Occipital lobe (tissue), 2 donors: ENCODE measurements around the gene PTCD3. TPM values are rescaled to one million over a fixed set of nuclear protein-coding genes. Genes with fewer than 3 reads are reported as not detected.
A peak's percentile ranks its signal among the peaks of the same experiment; 100 is the strongest.

ENCODE experiments used
- DNase-seq: peaks from one replicate; lab custom pipeline; 2025; lab: John Stamatoyannopoulos, UW
- total RNA-seq: library from RNA; depleted of rRNA; stranded (reverse); fragments of >200 nt; gene quantifications from one replicate; pipeline ENCODE4 v1.2.3, GENCODE V29; 2014

Gene PTCD3
- 114 TPM for total RNA-seq

DNA sequence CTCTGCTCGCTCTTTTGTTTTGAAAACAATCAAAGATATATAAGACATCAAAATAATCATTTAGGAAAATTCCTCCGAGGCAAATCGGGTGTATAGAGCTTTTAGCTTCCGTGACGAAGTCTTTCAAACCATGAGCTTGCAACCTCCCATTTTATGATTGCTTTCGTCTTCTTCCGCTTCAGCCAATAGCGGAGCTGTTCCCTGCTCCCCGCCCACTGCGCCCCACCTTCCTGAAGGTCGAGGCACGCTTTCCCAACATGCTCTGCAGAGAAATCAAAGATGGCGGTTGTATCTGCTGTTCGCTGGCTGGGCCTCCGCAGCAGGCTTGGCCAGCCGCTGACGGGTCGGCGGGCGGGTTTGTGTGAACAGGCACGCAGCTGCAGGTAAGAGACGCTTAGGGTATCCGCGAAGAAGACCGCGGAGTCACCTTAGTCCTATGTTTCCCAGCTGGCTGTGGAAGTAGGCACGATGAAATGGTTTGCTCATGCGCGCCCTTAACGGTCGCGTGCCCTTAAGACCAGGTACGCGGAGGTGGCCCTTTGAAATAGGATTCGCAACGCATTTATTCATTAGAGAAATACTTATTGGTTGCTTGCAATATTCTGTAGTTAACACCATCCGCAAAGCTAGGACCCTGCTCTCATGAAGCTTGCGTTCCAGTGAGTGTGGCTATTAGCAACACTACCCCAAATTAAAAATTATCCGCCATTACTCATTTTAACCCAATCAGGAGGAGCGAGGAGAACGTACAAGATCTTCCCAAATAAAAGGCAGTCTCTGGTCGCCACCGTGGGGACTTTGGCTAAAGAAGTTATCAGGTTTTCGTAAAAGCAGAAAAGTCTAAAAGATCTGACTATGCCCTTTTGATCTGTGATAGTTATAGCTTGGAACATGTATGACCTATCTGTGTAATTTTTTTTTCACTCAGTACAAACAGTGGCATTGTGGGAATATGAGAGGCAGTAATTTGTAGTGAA is at the start of gene PTCD3:
PTCD3 (plus strand) TSS at position 267 of the 977 bp plus-strand sequence; CDS start at position 280, 13 bp downstream.
- peak; percentile 92 for DNase-seq

DNA sequence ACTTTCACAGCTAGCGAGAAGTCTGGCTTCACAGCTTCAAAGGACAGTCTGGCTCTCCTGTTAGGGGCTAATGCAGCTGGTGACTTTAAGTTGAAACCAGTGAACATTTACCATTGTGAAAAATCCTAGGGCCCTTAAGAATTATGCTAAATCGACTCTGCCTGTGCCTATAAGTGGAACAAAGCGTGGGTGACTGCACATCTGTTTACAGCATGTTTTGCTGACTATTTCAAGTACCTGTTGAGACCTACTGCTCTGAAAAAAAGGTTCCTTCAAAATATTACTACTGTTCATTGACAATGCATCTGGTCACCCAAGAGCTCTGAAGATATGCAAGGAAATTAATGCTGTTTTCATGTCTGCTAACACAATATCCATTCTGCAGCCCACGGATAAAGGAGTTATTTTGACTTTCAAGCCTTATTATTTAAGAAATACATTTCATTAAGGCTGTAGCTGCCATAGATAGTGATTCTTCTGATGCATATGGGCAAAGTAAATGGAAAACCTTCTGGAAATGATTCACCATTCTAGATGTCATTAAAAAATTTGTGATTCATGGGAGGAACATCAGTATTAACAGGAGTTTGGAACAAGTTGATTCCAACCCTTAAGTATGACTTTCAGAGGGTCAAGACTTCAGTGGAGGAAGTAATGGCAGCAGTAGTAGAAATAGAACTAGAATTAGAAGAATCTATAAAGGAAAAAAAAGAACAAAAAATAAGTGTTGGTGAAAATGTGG is 49.3 kb upstream of the PTCD3 start:
- no peak for DNase-seq

DNA sequence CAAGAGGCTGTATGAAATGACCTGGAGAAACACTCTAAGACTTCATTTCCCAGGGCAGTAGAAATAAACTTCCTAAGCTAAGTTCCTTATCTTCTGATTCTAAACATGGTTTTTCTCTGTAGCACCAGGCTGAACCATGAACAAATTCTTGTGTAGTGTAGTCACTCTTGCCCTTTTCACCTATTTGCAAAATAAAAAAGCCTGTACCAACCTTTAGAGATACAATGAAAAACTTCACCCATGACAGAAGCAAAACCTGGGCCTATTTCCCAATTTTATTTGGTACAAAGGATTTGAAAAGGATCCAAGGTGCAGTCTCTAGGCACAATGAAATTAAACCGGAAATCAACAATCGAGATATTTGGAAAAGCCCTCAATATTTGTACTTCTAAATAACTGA is 44.0 kb upstream of the PTCD3 start:
- DNase-seq, result no peak

DNA sequence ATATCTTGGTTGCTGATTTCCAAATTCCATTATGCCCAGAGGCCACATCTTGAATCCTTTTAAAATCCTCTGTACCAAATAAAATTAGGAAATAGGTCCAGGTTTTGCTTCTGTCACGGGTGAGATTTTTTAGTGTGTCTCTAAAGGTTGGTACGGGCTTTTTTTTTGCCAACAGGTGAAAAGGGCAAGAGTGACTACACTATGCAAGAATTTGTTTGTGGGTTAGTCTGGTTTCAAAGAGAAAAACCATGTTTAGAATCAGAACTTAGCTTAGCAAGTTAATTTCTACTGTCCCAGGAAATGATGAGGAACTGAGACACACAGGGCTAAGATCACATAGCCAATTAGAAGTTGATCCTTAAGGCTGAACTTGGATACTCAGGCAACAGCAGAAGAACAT is 42.0 kb upstream of the PTCD3 start:
- no peak for DNase-seq

DNA sequence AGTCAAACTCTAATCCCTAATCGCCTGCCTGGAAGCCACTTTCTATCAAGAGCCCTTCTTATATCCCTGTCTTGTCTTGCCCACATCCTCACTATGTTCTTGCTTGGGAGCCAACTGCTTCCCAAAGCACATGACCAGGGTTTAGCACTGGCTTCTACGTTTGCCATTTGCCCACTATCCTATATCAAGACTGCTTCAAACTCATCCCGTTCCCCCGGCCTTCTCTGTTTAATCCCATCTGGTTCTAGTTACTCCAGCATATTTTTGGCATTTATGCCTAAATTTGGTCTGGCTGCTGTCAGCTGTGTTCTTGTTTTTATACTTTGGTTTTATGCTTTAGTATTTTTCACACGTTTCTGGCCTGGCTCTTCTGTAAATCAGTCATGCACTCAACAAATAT is 40.5 kb upstream of the PTCD3 start:
- DNase-seq, result no peak

DNA sequence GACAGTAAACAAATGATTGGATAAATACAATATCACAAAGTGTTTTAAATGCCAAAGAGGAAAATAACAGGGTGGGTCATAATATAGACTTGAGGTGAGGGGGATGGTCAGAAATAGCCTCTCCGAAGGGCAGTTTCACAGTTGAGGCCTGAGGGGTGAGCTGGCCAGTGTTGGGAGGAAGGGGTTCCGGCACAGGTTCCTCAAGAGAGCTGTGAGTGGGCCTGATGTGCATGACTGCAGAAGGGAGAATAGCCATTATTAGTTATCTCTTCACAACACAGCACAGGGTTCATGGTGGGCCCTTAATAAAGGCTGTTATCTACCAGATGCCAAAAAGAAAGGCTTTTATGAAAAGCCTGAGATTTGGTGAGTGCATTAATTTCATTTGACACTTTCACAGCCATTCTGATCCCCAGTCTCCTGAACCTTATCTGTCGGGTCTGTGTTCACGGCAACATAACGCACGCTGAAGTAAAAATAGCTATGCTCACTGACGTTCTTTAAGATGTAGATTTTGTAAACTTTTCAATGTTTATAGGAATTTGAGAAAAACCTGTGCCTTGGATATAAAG is 39.9 kb upstream of the PTCD3 start:
- no peak for DNase-seq

DNA sequence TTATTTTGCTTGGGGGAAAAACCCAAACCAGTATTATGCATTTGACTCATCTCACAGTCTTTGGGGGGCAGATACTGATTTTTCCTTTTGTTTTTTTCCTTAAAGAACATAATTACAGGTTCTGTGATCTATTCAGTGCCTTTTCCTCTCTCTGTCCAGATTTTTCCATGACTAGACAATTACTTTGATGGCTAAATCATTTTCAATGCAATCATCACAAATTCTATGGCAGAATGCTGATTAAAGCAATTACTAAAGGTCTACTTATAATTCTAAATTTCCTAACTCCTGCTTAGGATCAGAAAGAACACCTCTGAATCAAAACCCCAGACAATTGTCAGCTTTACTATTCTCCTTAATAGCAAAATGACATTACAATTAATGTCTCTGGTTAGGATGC is 39.1 kb upstream of the PTCD3 start:
- DNase-seq, result no peak

DNA sequence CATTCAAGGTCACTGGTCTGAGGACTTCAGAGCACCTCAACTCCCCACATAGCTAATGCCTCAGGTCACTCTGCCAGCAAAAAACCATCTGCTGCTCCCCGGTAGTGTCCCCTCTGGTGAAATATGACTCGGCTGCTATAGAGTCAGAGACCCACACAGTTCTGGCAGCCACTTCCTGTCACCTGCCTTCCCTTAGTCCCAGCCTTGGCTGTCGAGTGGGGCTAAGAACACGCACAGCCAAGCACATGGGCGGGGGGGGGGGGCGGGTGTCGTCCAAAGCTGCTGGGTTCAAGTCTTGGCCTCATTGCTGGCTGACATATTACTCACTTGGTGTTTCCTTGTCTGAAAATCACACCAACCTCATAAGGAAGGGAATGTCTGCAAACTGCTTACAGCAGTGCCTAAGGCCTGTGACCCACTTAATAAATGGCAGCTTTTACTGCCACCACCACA is 37.9 kb upstream of the PTCD3 start:
- DNase-seq, result no peak

DNA sequence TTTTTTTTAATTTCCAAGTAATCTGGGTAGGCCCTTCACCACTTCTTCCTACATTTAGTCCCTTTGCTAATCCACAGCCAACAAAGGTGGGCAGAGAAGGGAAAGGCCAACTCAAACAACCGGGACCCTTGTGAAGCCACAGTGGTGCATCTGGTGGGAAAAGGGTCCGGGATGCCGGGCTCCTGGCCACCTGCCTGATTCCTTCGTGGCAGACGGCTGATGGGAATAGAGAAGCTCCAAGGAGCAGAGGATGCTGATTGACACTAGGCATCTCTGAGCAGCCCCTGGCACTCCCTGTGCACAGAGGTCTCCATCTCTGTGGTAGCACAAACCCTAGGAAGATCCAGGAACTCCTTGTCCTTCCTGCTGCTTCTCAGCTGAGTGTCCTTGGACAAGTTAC is 37.4 kb upstream of the PTCD3 start:
- no peak for DNase-seq

DNA sequence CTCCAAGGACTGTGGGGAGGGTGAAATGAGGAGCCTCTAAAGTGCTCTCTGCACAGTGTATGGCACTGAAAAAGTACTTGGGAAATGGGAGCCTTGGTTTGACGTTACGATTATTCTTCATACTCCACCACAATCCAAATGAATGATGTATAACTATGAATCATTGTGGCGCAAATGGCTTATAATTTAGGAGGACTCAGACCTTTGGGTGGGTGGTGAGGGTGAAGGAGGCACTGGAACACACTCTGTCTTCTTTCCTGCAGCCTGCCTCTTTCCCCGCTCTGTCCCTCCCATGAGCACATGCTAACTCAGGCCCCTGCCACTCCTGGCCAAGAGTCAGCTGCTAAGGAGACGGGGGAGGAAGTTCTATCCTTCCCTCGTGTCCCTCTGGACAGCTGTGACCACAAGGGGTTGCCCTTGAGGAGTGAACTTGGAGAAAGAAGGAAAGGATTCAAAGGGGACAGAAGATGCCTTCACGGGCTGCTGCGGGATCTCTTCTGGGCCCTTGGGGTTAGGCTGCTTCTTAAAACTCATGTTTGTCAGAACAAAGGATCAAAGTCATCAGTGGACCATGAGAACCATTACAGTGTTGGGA is 36.8 kb upstream of the PTCD3 start:
- DNase-seq, result no peak

DNA sequence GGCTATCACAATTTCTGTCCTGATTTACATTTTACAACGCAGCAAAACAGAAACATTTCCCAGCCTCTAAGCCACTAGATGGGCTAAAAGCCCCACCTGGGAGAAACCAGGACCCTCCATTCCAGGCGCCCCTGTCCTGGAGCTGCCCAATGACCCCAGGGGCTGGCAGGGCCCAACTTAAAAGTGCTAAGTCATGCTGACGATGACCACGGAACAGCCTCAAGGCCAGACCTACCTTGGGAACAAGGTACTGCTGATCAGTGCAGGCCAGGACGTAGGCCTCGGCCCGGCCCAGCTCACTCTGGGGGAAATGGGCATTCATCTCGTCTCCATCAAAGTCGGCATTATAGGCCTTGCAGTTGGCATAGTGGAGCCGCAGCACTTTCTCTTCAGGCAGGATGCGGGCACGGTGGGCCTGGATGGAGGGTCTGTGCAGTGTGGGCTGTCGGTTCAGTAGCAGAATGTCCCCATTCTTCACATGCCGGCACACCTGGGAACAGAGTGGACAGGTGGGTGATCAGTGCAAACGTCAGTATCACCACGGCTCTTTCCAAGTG is 36.2 kb upstream of the PTCD3 start:
- DNase-seq, result no peak

DNA sequence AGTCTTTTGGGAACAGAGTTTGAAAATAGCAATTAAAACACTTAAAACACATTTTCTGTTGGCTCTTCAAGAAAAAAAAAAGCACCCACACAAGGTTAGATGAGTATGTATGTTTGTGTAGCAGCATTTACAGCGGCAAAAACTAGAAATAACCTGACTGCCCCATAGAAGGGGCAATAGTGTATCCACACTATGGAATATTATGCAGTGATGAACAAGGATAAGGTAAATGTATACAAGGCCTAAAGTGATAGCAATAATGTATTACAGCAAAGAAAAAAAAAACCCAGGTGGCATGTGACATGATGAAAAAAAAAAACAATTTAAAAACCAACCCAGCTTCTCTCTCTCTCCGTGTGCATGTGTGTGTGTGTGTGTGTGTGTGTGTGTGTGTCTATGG is 35.2 kb upstream of the PTCD3 start:
- no peak for DNase-seq

DNA sequence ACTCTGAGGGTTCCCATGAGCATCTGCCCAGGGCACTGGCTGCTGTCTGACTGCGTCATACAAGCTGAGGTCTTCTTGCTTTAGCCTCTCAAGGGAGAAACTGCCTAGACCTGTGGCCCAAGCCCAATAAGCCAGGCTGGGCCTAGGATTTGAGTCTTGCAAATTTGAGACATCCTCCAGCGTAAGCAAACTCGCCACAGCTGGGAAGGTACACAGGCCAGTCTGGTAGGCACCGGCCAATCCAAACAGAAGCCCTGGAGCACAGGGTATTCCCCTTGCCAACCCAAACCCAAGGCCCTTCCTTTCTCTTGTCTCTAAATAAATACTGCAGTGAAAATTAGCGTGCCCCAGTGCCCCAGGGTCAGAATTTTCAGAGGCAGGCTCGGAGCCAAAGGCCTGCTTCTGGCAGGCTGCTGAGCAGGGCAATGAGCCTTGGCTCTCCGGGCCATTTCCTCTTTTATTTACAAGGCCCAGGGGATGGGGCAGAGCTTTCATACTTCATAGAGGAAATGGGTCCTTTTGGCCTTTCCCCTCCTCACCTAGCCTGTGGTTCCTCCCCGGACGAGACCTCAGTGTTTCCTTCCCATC is 33.7 kb upstream of the PTCD3 start:
- no peak for DNase-seq

DNA sequence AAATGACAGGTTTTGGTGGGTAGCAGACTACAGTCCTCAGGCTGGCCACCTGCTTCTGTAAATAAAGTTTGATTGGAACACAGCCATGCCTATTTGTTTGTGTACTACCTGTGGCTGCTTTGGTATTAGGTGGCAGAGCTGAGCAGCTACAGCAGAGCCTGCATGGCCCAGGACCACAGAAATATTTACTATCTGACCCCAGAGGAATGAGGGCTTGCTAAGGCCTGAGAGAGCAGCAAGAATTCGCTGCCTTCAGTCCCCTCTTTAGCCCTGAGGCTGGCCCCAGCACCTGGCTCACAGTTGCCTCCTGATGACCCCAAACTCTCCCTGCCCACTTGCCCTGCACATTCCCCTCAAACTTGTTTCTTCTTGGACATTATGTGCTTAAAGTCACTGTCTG is 32.8 kb upstream of the PTCD3 start:
- DNase-seq, result no peak

DNA sequence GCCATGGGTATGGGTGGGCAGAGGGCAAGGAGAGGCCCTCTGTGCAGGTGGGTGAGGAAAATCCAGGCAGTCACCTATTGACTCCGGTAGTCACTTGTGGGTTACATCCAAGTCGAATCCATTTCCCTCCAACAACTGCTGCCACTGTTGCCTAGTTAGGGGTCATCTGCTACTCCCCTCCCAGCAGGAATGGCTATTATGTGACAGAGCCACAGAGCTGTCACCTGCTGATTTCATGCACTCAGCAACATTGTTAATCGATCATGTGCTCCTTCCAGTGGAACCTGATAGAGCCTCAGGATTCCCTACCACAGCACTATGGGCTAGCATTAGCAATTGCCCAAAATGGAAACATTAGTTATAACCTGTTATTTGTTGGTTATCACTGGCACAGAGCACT is 31.8 kb upstream of the PTCD3 start:
- DNase-seq, result no peak

DNA sequence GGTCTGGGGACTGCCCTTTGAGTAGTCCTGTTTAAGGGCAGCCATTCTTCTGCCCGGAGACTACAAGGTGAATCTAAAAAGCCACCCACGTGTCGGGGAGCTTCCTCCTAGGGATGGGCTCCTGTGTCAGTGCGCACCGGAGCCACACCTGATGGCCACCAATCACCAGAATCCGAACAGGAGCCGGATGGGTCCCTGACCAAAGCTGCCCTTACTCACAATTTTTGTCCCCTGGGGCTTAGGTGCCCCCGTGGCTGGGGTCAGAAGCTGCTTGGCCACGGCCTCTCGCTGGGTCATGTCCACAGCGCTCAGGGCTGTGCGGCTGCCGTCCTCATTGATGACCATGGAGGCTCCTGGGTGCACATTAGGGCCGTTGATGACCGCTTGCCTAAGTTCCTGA is 31.2 kb upstream of the PTCD3 start:
- DNase-seq, result no peak

DNA sequence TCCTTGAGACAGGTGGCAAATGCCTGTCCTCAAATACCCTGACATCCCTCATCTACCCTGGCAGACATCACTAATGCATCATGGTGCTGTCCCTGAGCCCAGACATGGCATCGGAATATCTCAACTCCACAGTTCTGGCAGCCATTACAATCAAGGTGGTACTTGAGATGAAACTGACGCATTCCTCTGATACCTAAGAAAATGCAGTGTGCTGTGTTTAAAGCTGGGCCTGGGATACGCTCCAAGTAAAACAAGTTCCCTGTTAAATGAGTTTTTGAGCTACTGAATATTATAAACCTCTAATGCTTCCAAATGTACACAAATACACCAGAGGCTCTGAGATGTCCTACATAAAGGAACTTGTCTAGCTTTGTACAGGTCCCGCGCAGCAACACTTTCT is 30.1 kb upstream of the PTCD3 start:
- DNase-seq, result no peak

DNA sequence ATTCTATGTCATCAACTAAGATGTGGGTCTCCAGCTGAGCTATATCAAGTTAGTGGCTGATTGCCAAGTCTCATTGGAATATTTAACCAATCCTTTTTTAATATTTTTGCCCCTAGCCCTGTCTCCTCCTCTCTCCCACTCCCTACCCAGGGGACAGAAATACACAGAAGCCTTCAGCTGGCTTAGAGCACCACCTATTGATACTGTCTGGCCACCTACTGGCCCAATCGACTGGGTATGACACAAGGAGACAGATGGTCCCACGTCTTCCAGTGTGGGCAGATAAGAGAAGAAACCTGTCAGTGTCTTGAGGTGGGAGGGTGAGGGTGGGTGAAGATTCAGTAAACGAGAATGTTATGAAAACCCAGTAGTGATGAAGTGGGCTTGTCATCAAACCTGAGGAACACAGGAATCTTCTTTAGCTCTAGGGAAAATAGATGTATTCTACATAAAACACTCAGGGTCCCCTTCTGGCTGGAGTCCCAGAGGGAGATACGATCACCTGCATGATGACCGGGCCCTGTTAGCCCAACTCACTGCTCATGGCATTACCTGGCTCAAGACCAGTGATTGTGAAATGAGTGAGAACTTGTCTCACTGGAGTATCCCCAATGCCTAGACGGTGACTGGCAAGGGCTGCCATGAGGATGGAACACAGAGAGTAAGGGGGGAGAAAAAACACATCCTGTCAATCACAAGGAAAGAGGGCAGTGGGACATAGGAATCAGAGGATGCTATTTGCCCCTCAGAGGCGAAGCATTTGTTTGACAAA is 27.1 kb upstream of the PTCD3 start:
- DNase-seq, result peak; percentile 44

DNA sequence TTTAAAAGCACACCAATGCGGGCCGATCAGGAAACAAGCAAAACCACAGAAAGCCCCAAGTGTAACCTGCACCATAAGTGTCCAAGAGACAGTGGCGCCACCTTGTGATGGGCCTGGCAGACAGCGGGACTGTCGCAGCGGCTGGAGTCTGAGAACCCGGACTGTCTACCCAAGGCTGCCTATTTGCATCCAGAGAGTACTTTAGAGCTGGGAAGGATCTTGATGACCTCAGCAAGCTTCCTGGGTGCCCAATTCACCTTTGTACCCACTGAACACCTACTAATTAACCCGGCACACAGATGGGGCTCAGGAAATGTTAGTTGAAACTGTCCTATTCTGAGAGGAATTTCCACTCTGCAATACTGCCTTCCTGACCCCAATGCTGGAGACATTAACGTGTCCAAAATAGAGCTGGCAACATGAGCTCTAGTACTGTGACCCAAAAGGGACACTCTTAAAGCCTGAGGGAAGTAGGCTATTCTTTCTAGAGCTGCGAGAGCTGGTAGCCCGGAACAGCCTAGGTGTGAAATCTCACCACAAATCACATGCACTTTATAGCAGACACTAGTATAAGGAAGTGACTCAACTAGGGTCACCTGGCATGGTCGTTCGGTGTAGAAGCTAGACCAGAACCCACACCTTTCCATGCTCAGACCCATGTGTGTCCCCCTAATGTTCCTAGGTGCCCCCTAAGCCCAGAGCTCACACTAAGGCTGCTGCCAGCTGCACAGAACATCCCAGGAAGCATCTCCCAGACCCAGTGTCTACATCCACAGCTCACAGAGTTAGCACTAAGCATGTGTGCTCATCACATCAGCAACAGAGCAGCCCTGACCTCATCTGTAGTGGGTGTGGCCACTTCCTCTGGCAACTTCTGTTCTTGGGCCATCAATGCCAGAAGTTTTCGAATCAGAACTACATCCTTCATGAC is 25.8 kb upstream of the PTCD3 start:
- DNase-seq, result peak; percentile 25
